Uterus (tissue), 2 donors: Measurements from ENCODE around the gene XRN2.

Experiments used
- POLR2A ChIP-seq, 2 donors: fragments of 450-650 bp; IDR thresholded peaks; one replicate each; pipeline ENCODE4 v1.6.1; 2016; ENCODE audit warnings: antibody characterized with exemption in 2 of 2, mild to moderate bottlenecking in 1 of 2, moderate library complexity in 1 of 2
- TF ChIP-seq, protein P1 (sequence below), 4 experiments: fragments of 200-600 bp in 2 of 4; fragments of 450-650 bp in 2 of 4; sonication (generic) in 2 of 4; IDR thresholded peaks; one replicate each; pipeline ENCODE4 v1.5.1; 2016 to 2019; ENCODE audit warnings: antibody characterized with exemption in 4 of 4, mild to moderate bottlenecking in 2 of 4, moderate library complexity in 1 of 4

DNA sequence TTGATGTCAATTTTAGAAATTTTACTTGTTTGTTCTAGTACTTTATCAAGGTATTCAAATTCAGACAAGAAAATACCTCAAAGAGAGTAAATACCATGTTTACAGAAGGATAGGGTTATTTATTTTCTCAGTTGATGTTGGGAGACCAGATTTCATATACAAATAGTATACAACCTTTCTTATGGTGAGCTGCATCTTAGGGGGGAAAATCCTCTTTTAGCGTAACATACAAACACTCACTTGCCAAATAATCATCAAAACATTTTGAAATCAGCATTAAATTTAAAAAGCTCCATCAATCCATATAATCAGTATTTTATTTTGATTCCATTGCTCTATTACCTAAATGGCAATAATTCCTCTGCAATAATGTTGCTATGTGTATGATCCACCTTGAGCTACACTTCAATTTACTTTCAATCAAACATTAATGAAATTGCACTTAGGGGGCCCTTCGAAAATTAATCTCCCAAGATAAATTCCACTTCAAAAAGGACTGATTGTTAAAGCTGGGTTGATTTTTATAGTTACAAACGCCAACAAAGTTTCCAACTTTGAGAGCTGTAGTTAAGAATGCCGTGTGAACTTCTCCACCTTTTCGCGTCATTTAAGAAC, 92.0 kb downstream of the XRN2 start:
- TF ChIP-seq, protein P1, sequence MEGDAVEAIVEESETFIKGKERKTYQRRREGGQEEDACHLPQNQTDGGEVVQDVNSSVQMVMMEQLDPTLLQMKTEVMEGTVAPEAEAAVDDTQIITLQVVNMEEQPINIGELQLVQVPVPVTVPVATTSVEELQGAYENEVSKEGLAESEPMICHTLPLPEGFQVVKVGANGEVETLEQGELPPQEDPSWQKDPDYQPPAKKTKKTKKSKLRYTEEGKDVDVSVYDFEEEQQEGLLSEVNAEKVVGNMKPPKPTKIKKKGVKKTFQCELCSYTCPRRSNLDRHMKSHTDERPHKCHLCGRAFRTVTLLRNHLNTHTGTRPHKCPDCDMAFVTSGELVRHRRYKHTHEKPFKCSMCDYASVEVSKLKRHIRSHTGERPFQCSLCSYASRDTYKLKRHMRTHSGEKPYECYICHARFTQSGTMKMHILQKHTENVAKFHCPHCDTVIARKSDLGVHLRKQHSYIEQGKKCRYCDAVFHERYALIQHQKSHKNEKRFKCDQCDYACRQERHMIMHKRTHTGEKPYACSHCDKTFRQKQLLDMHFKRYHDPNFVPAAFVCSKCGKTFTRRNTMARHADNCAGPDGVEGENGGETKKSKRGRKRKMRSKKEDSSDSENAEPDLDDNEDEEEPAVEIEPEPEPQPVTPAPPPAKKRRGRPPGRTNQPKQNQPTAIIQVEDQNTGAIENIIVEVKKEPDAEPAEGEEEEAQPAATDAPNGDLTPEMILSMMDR (IDR thresholded peaks at IDR 0.05), result no peak
- no peak for TF ChIP-seq POLR2A (IDR thresholded peaks at IDR 0.05)
